HG03342 (cell line): ENCODE measurements around the gene CACNA1A.
A peak's percentile ranks its signal among the peaks of the same experiment; 100 is the strongest.
"Not testable (repeated sequence)": the region's sequence is repeated elsewhere in the genome, so short reads cannot be mapped to it uniquely, and the experiment has no call there.

Experiments used
- ATAC-seq: cut with Tn5 transposase; IDR thresholded peaks from one replicate; pipeline ENCODE4 v1.9.1; 2021; ENCODE audit warnings: mild to moderate bottlenecking, moderate library complexity; ENCODE audit not compliant: unreplicated experiment

The CACNA1A gene

GRCh38 chr19:13282486-13283065, 223.7 kb downstream of the CACNA1A start:
- ATAC-seq, result no peak

GRCh38 chr19:13281567-13282291, 224.6 kb downstream of the CACNA1A start:
- no peak for ATAC-seq

- ATAC-seq, result no peak
Measured at GRCh38 chr19:13277104-13277809, 229.0 kb downstream of the CACNA1A start.

GRCh38 chr19:13275016-13275722, 231.1 kb downstream of the CACNA1A start:
- no peak for ATAC-seq

- ATAC-seq, result no peak
Measured at GRCh38 chr19:13270514-13271105, 235.7 kb downstream of the CACNA1A start.

- no peak for ATAC-seq
Measured at GRCh38 chr19:13269348-13269747, 236.9 kb downstream of the CACNA1A start.

GRCh38 chr19:13267889-13268288, 238.4 kb downstream of the CACNA1A start:
- no peak for ATAC-seq

GRCh38 chr19:13267131-13267530, 239.1 kb downstream of the CACNA1A start:
- no peak for ATAC-seq

GRCh38 chr19:13262450-13262849, 243.8 kb downstream of the CACNA1A start:
- no peak for ATAC-seq

- peak; percentile 75 for ATAC-seq
Measured at GRCh38 chr19:13260883-13261653, 245.2 kb downstream of the CACNA1A start.

GRCh38 chr19:13256918-13257317, 249.4 kb downstream of the CACNA1A start:
- no peak for ATAC-seq

- not testable (repeated sequence) for ATAC-seq
Measured at GRCh38 chr19:13256398-13256797, 249.9 kb downstream of the CACNA1A start.

GRCh38 chr19:13255719-13256059, 250.6 kb downstream of the CACNA1A start:
- ATAC-seq, result no peak

- no peak for ATAC-seq
Measured at GRCh38 chr19:13255041-13255718, 251.1 kb downstream of the CACNA1A start.

- ATAC-seq, result no peak
Measured at GRCh38 chr19:13252569-13253335, 253.5 kb downstream of the CACNA1A start.

- ATAC-seq, result no peak
Measured at GRCh38 chr19:13244920-13245319, 261.4 kb downstream of the CACNA1A start.

GRCh38 chr19:13241231-13242104, 264.8 kb downstream of the CACNA1A start:
- ATAC-seq, result no peak
